ENCODE measurements around the gene KCNQ1.

DNA sequence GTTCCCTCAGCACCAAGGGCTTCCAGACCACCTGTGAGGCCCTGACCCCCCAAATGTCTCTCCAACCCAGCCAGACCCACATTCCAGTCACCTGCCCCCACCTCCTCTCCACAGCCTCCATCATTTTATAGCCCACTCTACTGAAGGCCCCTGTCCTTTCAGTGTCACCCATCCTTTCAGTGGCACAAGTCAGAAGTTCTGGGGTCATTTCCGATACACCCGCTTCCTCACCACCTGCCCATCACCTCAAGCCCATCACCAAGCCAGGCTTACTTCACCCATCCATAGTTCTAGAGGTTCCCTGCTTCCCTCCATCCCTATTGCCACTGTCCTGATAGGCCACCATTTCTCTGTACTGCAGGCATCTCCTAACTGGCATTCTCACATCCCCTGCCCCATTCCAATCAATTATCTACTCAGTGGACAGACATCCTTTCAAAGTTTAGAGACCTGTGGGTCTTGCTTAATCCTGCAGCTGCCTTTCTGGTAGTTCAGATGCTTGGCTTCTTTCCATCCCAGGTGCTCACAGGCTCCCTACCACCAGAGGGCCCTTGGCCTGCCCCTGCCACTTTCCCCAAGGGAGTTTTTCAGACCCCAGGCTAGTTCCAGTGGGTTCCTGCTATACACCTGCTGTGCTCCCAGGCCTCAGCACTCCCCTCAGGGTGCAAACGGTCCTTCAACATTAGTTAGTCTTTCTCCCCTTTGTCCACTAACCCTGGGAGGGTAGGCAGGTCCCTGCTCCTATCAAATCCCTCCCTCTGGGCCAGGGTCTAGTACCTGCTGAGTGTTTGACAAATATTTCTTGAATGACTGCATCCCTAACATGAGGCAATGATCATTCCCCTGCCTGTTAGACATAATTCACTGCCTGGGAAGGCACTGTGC, 247.4 kb downstream of the KCNQ1 start:
- TF ChIP-seq EZH2 (IDR thresholded peaks at IDR 0.05; ENCODE audit: borderline replicate concordance, low read depth, low read length) = no peak
- no peak for TF ChIP-seq MAFK (IDR thresholded peaks at IDR 0.05; ENCODE audit: low read length)
- TF ChIP-seq FOXJ3 (CRISPR knock-in tag; IDR thresholded peaks at IDR 0.05) = no peak
- TF ChIP-seq, protein P1, sequence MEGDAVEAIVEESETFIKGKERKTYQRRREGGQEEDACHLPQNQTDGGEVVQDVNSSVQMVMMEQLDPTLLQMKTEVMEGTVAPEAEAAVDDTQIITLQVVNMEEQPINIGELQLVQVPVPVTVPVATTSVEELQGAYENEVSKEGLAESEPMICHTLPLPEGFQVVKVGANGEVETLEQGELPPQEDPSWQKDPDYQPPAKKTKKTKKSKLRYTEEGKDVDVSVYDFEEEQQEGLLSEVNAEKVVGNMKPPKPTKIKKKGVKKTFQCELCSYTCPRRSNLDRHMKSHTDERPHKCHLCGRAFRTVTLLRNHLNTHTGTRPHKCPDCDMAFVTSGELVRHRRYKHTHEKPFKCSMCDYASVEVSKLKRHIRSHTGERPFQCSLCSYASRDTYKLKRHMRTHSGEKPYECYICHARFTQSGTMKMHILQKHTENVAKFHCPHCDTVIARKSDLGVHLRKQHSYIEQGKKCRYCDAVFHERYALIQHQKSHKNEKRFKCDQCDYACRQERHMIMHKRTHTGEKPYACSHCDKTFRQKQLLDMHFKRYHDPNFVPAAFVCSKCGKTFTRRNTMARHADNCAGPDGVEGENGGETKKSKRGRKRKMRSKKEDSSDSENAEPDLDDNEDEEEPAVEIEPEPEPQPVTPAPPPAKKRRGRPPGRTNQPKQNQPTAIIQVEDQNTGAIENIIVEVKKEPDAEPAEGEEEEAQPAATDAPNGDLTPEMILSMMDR (IDR thresholded peaks at IDR 0.05 in 2 of 3, conservative IDR thresholded peaks at IDR 0.05 in 1 of 3; ENCODE audit: insufficient read depth in 2 of 3, low read depth in 1 of 3, low read length in 3 of 3) = peak; percentile 28 to 47 (median 36); a peak in 4 of 6 replicates
- TF ChIP-seq, protein P2, sequence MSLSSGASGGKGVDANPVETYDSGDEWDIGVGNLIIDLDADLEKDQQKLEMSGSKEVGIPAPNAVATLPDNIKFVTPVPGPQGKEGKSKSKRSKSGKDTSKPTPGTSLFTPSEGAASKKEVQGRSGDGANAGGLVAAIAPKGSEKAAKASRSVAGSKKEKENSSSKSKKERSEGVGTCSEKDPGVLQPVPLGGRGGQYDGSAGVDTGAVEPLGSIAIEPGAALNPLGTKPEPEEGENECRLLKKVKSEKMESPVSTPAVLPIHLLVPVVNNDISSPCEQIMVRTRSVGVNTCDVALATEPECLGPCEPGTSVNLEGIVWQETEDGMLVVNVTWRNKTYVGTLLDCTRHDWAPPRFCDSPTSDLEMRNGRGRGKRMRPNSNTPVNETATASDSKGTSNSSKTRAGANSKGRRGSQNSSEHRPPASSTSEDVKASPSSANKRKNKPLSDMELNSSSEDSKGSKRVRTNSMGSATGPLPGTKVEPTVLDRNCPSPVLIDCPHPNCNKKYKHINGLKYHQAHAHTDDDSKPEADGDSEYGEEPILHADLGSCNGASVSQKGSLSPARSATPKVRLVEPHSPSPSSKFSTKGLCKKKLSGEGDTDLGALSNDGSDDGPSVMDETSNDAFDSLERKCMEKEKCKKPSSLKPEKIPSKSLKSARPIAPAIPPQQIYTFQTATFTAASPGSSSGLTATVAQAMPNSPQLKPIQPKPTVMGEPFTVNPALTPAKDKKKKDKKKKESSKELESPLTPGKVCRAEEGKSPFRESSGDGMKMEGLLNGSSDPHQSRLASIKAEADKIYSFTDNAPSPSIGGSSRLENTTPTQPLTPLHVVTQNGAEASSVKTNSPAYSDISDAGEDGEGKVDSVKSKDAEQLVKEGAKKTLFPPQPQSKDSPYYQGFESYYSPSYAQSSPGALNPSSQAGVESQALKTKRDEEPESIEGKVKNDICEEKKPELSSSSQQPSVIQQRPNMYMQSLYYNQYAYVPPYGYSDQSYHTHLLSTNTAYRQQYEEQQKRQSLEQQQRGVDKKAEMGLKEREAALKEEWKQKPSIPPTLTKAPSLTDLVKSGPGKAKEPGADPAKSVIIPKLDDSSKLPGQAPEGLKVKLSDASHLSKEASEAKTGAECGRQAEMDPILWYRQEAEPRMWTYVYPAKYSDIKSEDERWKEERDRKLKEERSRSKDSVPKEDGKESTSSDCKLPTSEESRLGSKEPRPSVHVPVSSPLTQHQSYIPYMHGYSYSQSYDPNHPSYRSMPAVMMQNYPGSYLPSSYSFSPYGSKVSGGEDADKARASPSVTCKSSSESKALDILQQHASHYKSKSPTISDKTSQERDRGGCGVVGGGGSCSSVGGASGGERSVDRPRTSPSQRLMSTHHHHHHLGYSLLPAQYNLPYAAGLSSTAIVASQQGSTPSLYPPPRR (CRISPR knock-in tag; IDR thresholded peaks at IDR 0.05; ENCODE audit: borderline replicate concordance) = no peak
- TF ChIP-seq ETV5 (CRISPR knock-in tag; IDR thresholded peaks at IDR 0.05; ENCODE audit: low read depth) = no peak
- no peak for TF ChIP-seq KDM1A (IDR thresholded peaks at IDR 0.05)
- no peak for TF ChIP-seq FOXA1 (IDR thresholded peaks at IDR 0.05; ENCODE audit: borderline replicate concordance)
